Measurements from ENCODE around the gene ATP2A3. TPM values are rescaled to one million over a fixed set of nuclear protein-coding genes. Genes with fewer than 3 reads are reported as not detected.

The ATP2A3 gene
- total RNA-seq, 4 donors from 2014 or later: 78.6 to 231 (median 112) TPM

DNA sequence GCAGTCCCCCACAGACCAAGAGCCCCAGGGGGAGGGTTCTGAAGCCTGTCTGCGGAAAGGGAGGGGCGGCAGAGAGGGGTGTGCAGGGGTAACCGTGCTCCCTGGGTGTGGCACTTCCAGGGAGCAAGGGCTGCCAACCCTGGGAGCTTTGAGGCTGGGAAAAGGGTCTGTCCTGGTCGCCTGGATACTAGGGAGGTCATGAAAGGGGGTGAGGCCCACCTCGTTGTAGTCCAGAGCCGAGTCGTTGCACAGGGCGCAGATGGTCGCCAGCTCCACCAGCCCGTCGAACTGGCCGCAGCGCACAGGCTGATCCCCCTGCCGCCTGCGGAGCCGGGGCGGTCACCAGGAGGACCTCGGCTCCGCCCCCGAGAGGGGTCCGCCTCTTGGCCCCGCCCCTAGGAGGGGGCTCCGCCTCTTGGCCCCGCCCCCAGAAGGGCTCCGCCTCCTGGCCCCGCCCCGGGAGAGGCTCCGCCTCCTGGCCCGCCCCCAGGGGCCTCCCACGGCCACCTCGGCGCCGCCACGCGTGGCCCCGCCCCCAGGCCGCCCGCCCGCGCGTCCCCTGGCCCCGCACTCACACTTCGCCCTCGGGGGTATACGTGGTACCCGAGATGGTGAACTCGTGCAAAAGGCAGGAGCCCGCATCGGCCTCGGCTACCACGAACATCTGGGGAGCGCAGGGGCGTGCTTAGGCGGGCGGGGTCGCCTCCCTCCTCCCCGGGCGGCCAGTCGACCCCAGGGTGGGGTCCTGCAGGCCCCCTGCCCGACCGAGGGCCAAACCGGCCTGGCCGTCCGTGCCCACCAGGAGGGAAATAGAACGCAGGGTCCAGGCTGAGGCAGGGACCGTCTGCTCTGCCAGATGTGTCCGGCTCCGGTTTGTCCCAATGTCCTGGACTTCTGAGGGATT lies 19.5 kb downstream of the ATP2A3 start:
- no peaks in the 10 kb centered on the region for H3K4me1 ChIP-seq
- peak overlapping the region in 2 of 4 donors; percentile 8 to 33 for H3K4me3 ChIP-seq
- DNase-seq: peak in 1 of 3 donors; percentile 66

DNA sequence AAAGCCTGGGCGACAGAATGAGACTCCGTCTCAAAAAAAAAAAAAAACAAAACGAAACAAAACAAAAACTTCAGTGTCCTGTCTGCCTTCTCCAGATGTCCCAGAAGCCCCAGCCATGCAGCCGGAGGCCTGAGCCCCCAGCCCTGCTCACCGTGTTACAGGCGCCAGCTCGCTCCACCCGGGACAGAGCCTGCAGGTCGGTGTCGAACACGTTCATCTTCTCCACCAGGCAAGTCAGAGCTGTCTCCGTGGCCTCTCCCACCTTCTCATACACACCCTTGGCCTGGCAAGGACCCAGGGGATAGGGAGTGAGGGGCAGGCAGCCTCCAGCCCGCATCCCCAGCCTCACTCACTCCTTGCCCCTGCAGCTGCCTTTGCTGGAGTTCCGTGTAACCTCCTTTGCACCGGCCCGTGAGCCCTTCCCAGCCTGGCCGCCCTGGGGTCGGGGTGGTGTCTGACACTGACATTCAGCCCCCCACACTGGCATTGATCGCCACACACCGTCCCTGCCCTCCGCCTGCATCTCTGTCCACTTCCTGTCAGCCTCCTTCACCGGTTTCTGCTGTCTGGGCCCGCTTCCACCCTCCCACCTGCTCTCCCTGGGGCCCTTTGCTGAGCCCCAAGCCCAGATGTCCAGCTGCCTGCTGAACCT lies 20.9 kb downstream of the ATP2A3 start:
- H3K27me3 ChIP-seq: no peaks in the 10 kb centered on the region
- H3K4me1 ChIP-seq: no peaks in the 10 kb centered on the region
- no peak for DNase-seq
- no peak overlapping the region for H3K4me3 ChIP-seq
- H3K9me3 ChIP-seq: no peaks in the 10 kb centered on the region
- H3K27ac ChIP-seq: no peak overlapping the region
- TF ChIP-seq CTCF (IDR thresholded peaks at IDR 0.05): no peak
- peaks cover 0 to 73% (median 0%) of the 10 kb centered on the region in 3 donors for H3K36me3 ChIP-seq

More for the DNA sequence above, 19.5 kb downstream of the ATP2A3 start:
- TF ChIP-seq POLR2A (IDR thresholded peaks at IDR 0.05) (no peak), CTCF (IDR thresholded peaks at IDR 0.05) (no peak)
- H3K27ac ChIP-seq: peak overlapping the region in 1 of 4 donors; percentile 31
- peaks cover 0 to 78% (median 0%) of the 10 kb centered on the region in 3 donors for H3K36me3 ChIP-seq
- H3K9me3 ChIP-seq: no peaks in the 10 kb centered on the region
- H3K27me3 ChIP-seq: no peaks in the 10 kb centered on the region

DNA sequence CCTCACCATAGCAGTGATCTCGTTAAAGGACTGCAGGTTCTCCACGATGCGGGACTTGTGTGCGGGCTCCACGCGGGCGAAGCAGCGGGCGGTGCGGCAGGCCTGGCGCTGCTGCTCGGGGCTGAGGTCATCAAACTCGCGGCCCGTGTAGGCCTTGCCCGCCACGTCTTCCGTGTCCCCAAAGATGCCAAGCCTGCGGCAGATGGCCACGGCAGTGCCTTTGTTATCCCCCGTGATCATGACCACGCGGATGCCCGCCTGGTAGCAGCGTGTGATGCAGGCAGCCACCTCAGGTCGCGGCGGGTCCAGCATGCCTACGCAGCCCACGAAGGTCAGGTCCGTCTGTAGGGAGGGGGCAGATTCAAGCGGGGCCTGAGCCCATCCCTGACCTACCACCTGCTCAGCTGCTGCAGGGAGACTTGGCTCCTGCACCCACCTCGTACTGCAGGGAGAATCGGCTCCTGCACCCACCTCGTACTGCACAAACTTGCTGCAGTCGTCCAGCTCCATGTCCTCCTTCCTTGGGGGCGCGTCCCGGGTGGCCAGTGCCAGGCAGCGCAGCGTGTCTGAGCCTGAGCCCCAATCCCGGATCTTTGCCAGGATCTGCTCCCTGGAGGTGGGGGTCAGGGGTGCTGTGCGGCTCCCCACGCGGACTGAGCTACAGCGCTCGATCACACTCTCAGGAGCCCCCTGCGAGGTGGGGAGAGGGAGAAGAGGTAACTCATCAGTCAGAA lies 23.1 kb downstream of the ATP2A3 start:
- DNase-seq: no peak
- Histone ChIP-seq H3K4me3 (no peak overlapping the region), H3K27me3 (no peaks in the 10 kb centered on the region), H3K36me3 (peaks cover 0 to 79% (median 0%) of the 10 kb centered on the region in 3 donors), H3K27ac (no peak overlapping the region), H3K9me3 (no peaks in the 10 kb centered on the region), H3K4me1 (no peaks in the 10 kb centered on the region)
- no peak for TF ChIP-seq POLR2A (IDR thresholded peaks at IDR 0.05)
- no peak for TF ChIP-seq CTCF (IDR thresholded peaks at IDR 0.05)

DNA sequence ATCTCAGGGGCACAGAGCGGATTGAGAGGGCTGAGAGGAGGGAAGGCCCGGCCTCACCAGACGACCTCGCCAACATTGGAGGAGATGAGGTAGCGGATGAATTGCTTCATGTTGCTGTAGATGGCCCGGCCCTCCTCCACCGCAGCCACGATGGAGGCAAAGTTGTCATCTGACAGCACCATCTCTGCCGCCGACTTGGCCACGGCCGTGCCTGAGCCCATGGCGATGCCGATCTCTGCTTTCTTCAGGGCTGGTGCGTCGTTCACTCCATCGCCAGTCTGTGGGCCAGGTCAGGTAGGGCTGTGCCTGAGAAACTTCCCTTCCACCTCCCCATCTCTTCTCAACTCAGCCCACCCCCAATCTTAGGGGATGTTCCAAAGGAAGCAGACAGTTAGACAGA lies 26.9 kb downstream of the ATP2A3 start:
- Histone ChIP-seq H3K4me1 (no peaks in the 10 kb centered on the region), H3K27me3 (no peaks in the 10 kb centered on the region), H3K27ac (no peak overlapping the region), H3K36me3 (peaks cover 0 to 74% (median 0%) of the 10 kb centered on the region in 3 donors), H3K9me3 (no peaks in the 10 kb centered on the region), H3K4me3 (no peak overlapping the region)
- DNase-seq: no peak
- TF ChIP-seq POLR2A (IDR thresholded peaks at IDR 0.05) (no peak), CTCF (IDR thresholded peaks at IDR 0.05) (no peak)

DNA sequence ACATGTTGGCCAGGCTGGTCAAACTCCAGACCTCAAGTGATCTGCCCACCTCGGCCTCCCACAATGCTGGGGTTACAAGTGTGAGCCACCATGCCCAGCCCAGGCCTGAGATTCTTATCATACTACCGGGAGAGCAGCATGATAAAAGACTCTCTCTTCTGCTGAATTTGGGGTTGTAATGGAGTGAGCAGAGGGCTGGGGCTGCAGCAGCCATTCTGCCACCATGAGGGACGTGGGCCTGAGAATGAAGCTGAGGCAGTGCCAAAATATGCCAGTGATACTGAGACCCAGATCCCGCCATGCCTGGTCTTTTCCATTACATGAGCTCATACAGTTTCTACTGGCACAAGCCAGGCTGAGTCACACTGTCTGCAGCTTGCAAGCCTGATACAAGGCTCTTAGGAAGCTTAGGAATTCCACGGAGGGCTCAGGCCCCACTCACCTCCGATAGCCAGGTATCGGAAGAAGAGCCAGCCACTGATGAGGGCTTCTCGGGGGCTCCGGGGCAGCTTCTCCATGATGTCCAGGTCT lies 28.3 kb downstream of the ATP2A3 start:
- Histone ChIP-seq H3K4me1 (no peaks in the 10 kb centered on the region), H3K36me3 (peaks cover 0 to 63% (median 0%) of the 10 kb centered on the region in 3 donors), H3K9me3 (no peaks in the 10 kb centered on the region), H3K27me3 (no peaks in the 10 kb centered on the region), H3K27ac (no peak overlapping the region), H3K4me3 (no peak overlapping the region)
- no peak for TF ChIP-seq CTCF (IDR thresholded peaks at IDR 0.05)
- TF ChIP-seq POLR2A (IDR thresholded peaks at IDR 0.05): no peak
- no peak for DNase-seq
